OCI-M2 (cell line): ENCODE data around the gene MAGOH.
"Not testable (repeated sequence)": the region's sequence is repeated elsewhere in the genome, so short reads cannot be mapped to it uniquely, and the experiment has no call there.

Experiments
- DNase-seq: peaks from one replicate; lab custom pipeline; 2025; ENCODE audit not compliant: unreplicated experiment; lab: John Stamatoyannopoulos, UW

The MAGOH gene

DNA sequence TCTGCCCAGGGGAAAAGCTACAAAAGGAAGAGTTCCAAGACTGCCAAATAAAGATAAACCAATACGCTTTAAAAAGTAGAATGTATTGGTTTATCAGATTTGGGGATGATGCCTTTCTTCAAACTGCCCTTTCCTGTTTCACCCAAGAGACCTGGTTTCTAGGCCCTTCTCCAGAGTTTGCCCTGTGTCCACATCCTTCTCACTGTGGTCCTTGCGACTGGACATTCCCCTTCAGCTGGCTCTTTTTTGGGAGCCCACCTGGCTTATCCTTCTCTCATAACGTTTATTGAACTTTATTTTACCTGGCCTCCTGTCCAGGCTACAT, 17.4 kb downstream of the MAGOH start:
- no peak for DNase-seq

DNA sequence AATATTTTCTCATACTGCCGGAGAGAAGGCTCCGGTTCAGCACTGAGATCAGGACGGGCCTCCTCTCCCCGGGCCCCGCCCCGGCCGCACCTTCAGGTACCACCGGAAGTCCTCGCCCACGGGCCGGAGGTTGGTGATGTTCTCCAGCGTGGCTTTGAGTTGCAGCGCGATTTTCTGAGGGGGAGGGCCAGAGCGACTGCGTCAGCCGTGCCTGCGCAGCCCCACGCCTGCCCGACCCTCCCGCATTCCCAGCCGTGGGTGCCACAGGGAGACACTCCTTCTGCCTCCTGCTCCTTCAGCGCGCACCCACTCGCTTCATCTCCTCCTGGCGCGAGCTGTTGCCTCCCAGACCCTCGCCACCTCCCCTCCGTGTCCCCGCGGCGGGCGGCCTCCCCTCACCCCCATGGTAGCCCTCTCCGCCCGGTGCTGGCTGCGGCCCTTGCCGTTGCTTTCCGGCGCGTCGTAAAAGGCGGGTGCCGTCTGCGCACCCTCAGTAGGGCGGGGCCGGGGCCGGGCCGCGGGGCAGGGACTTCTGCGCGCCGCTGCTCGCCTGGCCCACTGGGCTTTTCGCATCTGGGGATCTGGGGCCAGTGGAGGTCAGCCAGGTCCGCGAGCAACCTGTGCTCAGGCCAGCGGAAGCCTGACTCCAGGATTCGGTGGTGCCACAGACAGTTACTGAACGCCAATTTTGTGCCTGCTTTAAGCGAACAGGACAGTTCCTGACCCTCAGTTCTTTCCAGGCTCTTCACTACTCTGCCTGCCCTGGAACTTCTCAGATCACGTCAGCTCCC, 18.0 kb downstream of the MAGOH start, which contains the start of gene CZIB:
TSS of gene CZIB (minus strand) at position 464 of the 791 bp plus-strand sequence. CDS start at position 405, 59 bp downstream.
- no peak for DNase-seq

DNA sequence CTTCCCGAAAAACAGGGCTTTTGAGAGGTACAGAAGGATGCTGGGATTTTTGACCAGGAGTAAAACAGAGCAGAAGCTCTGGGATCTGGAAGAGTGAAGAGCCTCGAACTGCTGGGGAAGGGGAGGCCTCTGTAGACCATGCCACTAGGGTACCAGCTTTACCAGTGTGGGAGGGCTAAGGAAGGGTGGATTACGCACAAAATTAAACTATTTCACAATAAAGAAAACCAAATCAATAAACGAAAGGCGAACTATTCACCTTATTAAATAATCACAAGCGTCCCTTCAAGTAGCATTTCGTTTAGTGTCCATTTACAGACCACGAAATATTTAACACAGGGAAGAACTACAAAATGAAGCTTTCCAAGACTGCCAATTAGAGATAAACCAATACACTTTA, 18.6 kb downstream of the MAGOH start:
- no peak for DNase-seq

GRCh38 chr1:53218201-53218600, 20.1 kb downstream of the MAGOH start:
- no peak for DNase-seq

DNA sequence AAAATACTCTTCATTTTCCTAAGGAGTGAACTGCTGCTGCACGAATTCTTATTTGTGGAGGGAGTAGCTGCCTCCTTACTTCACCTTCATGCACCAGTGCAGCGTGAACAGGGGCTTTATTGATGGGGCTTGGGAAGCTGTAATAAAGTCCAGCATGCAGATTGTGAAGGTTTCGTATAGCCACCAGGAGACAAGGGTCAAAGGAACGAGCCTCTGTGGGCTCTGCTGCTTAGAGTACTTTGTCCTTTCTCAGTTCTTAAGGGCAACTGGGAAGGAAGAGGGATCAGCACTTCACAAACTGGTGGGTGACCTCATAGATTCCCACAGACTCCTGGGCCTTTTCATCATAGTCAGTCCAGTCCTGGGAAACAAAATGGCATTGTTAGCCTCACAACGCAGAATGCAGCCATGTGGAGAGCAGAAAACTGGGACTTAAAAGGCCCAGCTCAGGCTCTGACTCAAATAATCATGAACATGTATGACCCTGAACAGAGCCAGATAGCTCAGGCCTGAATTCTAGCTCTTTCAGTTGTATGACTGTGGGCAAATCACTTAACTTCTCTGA, 23.9 kb downstream of the MAGOH start:
- DNase-seq: no peak

- no peak for DNase-seq
Measured at GRCh38 chr1:53210954-53211353, 27.4 kb downstream of the MAGOH start.

GRCh38 chr1:53210352-53210751, 28.0 kb downstream of the MAGOH start:
- DNase-seq: no peak

GRCh38 chr1:53207726-53208125, 30.6 kb downstream of the MAGOH start:
- DNase-seq: no peak

DNA sequence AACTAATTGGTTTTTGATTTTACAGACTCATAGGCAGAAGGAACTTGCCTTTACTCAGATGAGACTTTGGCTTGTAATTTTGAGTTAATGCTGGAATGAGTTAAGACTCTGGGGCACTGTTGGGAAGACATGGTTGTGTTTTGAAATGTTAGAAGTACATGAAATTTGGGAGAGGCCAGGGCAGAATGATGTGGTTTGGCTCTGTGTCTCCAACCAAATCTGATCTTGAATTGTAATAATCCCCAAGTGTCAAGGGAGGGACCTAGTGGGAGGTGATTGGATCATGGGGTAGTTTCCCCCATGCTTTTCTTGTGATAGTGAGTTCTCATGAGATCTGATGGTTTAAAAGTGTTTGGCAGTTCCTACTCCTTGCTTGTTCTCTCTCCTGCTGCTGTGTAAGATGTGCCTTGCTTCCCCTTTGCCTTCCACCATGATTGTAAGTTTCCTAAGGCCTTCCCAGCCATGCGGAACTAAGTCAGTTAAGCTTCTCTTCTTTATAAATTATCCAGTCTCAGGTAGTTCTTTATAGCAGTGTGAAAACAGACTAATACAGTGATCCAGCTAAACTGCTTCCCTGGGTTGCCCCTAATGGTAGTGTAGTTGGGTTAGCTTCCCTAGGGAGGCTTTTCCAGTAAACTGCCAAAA, 31.5 kb downstream of the MAGOH start:
- DNase-seq: no peak

- not testable (repeated sequence) for DNase-seq
Measured at GRCh38 chr1:53206083-53206685, 32.1 kb downstream of the MAGOH start.

DNA sequence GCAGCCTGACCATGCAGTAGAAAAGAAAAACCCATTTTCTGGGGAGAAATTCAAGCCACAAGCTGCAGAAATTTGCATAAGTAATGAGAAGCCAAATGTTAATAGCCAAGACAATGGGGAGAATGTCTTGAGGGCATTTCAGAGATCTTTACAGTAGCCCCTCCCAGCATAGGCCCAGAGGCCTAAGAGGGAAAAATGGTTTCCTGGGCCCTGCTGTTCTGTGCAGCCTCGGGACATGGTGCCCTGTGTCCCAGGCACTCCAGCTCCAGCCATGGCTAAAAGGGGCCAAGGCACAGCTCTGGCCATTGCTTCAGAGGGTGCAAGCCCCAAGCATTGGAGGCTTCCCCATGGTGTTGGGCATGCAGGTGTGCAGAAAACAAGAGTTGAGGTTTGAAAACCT, 32.8 kb downstream of the MAGOH start:
- DNase-seq: not testable (repeated sequence)

DNA sequence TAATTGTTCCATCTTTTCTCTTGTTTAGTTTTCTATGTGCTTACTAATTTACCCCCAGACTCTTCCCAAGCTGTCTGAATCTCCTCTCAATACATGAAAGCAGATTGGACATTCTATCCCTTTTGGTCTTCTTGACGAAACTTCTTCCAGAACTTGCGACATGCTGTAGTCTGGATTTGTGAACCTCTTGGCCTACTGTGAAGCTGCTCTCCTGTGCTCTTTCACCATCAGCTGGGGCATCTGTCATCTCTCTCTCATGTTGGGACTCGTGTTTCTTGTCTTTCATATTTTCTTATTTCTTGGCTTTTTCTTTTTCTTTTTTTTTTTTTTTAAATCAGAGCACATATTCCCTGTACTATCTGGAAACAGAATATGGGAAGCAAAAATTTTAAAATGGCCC, 34.9 kb downstream of the MAGOH start:
- no peak for DNase-seq

DNA sequence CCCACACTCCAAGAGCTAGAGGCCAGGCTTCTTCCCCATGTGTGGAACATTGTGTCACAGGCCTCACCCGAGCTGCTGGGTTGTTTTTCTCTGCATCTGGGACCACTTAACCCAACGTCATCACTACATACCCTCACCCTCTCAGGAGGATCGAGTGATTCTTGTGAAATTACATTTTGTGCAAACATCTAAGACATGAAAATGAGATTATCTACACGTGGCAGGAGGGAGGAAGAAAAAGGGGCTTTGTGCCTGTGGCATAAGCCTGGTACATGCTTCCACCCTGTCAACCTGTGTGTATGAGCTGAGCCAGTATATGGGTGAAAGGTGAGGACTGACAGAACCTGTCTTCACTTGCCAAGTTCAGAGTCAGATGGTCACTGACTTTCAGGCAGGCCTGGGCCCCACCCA, 40.1 kb downstream of the MAGOH start:
- no peak for DNase-seq

DNA sequence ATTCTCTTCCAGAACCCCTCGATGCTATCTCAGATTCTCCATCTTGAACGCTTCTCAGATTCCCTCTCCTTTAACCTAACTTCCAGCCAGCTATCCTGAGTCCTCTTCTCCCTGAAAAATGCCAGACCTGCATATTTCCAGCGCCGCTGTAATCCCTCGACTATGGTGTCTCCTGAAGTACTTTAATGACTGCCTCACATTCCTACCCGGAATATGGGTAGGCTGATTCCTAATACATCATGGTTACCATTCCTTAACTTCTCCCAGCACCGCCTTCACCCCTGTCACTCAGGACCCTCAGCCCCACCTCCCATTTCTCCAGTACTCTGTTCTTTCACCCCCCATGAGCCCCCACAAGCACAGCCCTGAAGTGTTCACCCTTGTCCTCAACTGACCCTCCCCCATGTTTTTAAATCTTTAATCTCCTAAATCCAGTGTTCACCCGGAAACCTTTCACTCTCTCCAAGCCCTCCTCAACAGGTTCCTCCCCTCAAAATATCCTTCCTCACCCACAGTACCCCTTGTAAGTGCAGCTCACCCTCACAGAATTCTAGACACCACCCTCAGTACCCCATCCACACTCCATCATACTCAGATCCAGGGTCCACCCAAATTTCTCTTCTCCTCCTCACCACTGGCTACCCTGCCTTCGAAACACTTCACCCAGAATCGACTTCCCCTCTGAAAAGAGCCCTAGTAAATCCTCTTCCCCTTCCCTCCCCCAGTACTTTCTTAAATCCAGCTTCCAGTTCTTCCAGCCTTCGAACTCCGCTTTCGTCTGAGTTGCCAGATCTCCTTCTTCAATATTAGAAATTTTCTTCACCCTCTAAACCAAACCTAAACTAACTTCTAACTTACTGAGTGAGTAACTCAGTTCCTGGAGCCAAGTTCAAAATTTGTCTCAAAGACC, 40.8 kb downstream of the MAGOH start:
- no peak for DNase-seq

GRCh38 chr1:53196485-53197290, 41.6 kb downstream of the MAGOH start, which contains the start of gene CPT2:
CPT2 (plus strand) TSS chr1:53196824; CDS start chr1:53196944, 120 bp downstream.
- peak; percentile 65 for DNase-seq

DNA sequence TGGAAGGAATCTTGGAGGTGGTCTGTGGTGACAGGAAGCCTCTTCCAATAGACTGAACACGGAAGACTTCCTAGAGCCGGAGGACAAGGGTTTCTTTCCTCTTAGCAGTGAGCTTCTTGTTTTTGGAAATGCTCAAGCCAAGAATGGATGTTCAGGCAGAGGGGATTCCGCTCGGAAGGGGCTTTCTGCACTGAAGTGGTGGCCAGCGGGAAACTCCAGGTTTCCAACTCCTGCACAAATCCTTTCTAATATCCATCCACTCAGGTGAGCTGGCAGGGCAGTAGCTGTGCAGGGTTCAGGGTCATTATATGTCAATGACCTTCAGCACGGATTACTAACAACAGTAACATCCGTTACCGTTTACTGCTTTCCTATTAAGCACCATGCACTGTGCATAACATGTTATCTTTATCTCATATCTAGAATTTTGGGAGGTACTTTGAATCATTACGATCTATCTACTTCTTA, 42.3 kb downstream of the MAGOH start:
- DNase-seq: no peak

- DNase-seq: no peak
Measured at GRCh38 chr1:53195246-53196016, 42.9 kb downstream of the MAGOH start.

GRCh38 chr1:53190210-53190611, 48.1 kb downstream of the MAGOH start:
- no peak for DNase-seq

- no peak for DNase-seq
Measured at GRCh38 chr1:53189061-53189460, 49.3 kb downstream of the MAGOH start.
